GM19324 (cell line): Measurements from ENCODE around the gene ATOSA.
A peak's percentile ranks its signal among the peaks of the same experiment; 100 is the strongest.

Experiments used
- ATAC-seq: cut with Tn5 transposase; IDR thresholded peaks from one replicate; pipeline ENCODE4 v1.9.1; 2021; ENCODE audit warnings: mild to moderate bottlenecking, moderate library complexity; ENCODE audit not compliant: unreplicated experiment, low FRiP score

The ATOSA gene, protein sequence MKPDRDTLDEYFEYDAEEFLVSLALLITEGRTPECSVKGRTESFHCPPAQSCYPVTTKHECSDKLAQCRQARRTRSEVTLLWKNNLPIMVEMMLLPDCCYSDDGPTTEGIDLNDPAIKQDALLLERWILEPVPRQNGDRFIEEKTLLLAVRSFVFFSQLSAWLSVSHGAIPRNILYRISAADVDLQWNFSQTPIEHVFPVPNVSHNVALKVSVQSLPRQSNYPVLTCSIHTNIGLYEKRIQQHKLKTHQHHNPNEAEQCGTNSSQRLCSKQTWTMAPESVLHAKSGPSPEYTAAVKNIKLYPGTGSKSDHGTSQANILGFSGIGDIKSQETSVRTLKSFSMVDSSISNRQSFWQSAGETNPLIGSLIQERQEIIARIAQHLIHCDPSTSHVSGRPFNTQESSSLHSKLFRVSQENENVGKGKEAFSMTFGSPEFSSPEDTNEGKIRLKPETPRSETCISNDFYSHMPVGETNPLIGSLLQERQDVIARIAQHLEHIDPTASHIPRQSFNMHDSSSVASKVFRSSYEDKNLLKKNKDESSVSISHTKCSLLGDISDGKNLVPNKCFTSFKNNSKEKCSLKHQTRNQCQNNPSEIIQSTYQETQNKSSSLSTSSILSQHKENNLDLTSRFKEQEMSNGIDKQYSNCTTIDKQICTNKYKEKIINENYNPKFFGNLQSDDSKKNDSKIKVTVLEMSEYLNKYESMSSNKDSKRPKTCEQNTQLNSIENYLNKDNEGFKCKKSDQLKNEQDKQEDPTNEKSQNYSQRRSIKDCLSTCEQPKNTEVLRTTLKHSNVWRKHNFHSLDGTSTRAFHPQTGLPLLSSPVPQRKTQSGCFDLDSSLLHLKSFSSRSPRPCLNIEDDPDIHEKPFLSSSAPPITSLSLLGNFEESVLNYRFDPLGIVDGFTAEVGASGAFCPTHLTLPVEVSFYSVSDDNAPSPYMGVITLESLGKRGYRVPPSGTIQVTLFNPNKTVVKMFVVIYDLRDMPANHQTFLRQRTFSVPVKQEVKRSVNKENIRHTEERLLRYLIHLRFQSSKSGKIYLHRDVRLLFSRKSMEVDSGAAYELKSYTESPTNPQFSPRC

DNA sequence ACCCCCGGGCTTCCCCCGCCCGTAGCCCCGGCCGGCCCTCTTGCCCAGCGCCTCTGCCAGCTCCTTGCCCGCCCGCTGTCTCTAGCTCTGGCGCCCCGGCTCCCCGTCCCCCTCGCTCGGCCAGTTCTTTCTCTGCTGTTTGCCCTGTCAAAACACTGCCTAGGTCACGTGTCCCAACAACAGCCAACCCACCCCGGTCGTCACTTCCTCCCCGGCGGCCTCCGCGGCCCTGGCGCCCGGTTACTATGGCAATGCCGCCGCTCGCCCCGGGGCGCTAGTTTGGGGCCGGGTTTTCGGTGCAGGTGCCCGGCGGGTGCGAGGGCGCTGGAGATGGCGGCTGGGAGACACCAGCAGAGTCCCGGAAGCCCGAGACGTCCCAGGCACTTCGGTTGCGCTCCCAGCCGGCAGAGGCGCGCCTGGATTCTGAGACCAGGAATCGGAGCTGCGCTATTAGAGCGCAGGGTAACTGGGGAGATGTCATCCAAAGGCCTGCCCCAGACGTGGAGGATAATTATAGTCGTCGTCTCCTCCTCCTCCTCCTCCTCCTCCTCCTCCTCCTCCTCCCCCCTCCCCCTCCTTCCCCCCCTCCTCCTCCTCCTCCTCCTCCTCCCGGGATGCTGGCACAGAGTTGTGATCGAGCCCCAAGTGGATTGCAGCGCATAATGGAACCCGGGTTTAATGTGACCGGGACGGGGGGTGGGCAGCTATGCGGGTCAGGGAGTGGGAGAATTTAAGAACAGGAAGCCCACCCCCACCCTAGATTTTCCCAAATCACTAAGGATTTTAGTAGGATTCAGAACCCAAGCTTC lies at the start of gene ATOSA:
ATOSA (minus strand) TSS at position 157 of the 809 bp plus-strand sequence. CDS start 1,367 bp downstream, outside the sequence.
- peak; percentile 72 for ATAC-seq

DNA sequence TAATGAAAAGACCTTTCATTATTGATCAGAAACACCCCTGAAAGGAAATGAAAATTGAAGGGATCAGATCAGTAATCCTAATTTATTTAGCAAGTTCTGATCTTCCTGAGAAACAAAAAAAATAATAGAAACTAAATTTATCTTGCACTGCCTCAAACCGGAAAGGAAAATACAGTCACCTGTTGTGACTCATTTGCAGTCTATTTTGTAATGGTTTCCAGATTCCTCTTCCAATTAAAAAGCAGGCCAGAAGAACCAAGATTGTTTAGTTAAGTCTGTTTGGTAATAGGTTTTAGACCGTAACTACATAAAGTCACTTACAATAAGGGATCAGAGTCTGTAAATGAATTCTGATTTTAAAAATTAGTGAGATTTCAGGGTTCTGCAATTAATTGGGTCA lies 49.7 kb upstream of the ATOSA start:
- ATAC-seq, result no peak

DNA sequence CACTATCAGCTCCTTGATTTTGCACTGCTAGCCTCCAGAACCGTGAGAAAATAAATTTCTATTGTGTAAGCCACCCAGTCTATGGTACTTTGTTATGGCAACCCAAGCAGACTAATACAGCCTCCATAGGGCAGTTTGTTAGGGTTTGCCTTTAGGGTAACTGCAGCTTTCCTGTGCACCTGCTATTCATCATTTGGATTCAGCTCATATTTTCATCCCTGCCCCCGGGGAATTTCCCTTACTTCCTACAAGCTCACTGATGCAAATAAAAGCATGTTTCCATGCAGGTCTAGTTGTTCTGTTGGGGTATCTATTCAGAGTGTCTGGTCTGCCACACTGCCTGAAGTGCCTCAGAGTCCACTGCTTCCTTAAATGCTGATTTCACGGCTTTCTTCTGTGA lies 48.6 kb upstream of the ATOSA start:
- no peak for ATAC-seq

DNA sequence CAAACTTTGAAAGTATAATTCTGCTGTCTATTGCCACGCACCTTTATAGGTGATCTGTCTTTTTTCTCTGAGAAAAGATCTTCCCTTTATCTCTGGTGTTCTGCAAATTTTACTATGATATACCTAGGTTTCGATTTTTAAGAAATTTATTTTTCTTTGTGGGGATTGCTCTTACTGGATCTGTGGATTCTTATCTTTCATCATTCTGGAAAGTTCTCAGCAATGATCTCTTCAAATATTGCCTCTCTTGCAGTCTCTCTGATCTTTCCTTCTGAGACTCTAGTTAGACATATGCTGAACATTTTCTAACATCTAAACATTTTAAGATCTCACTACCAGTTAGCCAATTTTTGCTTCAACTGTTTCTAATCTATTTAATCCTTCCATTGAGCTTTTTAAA lies 47.0 kb upstream of the ATOSA start:
- ATAC-seq, result no peak

DNA sequence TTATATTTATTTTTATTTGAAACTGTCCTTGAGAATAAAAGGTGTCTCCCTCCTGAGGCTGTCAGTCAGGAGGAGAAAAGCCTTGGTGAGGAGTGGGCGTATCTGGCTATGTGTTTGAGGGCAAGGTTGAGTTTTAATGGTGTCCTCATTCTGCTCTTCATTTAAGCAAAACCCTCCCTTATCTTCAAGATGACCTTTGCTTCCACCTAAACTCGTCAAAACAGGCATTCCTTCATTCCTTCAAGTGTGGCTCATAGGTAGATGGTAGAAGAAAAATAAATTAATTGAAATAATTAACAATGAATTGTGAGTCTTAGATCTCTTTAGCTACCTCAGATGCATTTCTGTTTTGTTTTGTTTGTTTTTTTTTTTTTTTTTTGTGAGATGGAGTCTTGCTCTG lies 39.4 kb upstream of the ATOSA start:
- no peak for ATAC-seq

DNA sequence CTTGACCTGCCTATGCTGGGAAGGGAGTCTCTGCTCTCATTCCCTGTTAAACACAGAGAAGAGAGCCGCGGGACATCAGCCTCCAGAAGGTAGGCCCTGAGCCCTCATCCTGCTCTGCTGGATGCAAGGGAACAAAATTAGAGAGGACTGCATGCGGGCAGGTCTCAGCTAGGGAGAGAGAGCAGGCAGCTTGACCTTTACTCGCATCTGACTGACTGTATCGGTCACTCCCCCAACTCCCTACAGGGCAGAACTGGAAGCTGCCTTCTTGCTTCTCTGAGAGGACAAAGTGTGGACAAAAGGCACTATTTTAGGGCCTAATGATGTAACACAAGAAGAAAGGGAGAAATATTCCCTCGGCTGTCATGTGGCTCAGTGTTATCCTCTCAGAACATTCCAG lies 38.7 kb upstream of the ATOSA start:
- ATAC-seq, result no peak

DNA sequence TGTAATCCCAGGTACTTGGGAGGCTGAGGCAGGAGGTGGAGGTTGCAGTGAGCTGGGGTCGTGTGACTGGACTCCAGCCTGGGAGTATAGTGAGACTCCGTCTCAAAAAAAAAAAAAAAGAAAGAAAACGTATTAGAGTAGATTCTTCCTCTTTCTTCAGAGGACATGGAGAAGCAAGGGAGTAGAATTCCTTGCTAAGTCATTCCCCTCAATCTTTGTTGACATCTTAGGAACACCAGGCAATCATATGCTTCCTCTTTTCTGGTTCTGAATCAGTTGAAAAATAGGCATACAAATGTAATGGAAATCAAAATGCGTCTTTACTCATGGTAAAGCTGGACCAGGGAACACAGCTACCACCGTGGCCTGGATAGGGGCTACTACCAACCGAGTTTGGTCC lies 38.3 kb upstream of the ATOSA start:
- no peak for ATAC-seq

DNA sequence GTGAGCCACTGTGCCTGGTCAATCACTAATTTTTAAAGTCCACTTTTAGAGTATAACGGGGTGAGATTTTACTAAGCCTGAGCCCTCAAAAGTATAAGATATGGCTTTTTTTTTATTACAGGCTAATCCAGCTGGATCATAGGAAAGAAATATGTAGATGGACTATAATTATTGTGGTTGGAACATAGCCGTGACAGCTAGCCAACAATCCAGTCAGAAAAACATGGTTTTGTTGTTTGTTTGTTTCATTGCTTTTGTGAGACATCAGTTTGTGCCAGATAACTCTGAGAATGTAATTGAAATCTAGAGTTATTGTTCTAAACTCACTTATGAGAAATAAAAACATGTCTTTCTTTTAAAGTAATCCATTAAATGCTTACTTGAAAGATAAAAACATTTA lies 37.3 kb upstream of the ATOSA start:
- no peak for ATAC-seq

DNA sequence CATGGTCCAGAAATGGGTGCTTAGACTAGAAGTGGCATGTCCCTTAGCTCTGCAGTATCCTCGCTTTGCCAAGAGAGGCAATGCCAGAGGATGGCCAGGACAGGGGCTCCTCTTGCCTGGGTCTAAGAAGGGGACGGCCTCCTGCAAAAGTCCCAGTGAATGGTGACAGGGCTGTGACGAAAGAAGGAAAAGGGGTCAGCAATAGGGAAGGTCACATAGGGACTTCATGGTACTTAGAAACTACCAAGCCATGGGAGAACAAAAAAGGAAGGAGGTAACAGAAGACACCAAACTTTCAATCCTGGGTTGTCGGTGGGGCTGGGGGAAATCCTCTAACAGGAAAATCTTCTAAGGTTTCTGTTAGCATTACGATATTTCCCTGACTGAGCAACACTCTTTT lies 36.2 kb upstream of the ATOSA start:
- ATAC-seq, result no peak

DNA sequence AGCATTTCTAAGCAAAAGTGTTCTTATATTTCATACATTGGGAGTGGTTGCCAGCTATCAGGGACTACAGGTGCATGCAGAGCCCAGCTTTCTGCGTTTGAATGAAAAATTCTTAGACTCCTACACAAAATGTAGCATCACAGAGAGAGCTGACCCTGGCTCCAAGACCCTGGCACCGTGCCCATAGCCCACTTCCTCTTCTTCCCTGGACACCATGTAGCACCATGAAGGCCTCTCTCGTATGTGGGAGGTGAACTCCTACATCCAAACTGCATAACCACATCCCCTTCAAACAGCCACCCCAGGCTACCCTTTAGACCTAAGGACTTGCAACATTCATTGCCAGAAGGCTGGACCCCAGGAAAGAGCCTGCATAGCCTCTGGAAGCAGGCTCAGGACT lies 35.8 kb upstream of the ATOSA start:
- no peak for ATAC-seq

DNA sequence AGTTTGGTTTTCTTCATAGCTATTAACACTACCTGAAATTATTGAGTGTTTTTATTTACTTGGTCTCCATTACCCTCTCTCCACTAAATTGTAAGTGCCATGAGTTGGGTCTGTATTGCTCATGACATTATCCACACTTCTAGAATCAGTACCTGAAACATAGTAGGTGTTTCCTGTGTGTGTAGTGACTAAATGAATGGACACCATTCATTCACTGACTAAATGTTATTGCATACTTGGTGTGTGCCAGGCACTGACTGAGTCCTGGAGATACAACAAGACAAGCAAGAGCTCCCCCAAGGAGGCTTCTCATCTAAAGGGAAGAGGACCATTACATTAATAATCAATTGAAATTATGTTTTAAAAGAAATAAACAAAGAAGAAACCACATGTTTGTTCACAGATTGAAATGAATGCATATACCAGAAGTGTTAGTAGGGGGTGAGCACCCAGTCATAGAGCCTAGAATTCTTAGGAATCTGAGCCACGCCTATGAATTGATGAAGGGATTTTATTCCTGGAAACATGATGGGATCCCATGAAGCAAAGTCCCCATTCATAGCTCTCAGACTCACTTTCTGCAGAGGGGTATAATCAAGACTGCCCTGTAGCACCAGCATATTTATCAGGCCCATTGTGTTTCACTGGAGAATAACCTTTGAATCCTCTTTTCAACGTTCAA lies 31.7 kb upstream of the ATOSA start:
- no peak for ATAC-seq

DNA sequence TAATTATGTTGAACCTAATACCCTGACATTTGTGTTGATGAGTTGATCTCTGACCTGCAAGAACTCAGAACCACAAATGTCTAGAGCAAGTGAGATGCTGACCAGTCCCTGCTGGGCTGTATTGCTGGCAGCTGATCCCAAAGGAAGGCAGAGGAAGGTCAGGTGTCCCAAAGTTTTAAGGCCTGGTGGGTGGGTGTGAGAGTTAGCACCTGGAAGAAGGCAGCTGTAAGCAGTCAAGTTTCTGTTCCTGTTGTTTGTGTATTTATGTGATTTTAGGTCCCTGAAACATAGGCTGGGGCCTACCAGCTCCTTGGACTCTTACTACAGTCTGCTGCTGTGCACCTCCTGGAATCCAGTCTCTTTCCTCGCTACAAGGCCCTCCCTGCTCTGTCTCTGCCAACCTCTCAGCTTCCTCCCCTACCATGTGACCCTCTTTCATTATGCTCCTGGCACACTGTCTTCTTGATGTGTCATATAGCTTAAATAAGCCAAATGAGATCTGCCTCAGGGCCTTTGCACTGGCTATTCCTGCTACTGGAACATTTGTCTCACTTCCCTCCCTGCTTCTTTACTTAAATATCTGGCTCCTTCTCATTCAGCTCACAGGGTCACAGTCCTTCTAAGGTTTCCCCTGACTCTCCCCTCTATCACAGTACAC lies 31.0 kb upstream of the ATOSA start:
- peak; percentile 38 for ATAC-seq

DNA sequence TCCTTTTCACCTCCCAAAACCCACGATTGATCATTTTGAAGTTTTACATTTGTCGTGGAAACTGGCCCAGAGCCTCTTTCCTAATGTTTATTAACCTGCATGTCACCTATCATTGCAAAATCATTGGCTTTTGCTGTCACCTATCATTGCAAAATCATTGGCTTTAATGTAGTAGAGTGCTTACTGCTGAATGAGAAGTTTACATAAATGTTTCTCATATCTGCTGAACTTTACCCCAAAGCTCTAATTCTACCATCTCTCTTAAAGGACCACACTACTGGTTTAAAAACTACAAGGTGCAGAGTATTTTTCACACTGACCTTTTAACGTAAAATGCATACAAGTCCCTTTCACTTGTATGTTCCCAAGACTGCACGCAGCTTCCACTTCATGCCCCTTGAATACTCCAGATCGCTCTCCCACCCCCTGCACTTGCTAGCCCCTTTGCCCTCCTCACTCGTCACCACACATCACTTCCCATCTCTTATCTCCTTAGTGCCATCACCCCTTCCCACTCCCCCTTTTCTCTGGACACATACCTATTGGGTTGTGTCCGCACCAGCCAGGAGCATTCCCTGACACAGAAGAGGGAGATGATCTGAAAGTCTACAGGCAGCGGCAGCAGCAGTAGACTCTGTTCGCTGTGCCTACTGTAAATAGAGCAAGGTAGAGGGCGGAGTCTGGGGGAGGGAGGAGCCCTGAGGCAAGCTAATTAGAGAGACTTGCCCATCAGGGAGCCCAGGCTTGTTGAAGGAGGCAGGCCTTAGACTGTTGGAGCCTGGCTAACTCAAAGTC lies 30.2 kb upstream of the ATOSA start:
- ATAC-seq, result peak; percentile 90

DNA sequence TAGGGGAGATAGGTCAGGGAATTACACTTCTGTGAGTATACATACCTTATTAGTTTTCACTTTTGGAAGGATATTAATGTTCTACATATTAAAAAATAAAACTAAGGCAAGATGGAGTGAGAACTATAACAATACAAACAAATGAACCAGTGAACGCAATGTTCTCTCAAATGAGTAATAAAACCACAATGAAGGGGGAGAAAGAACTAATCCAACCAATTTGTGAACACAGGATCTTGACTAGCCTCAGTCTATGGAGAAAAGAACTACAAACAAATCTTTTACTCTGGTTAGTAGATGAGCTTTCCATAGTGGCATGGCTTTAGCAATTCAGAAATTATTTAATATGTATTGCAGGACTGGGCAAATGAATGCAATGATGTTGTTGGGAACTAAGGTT lies 26.9 kb upstream of the ATOSA start:
- ATAC-seq, result no peak

DNA sequence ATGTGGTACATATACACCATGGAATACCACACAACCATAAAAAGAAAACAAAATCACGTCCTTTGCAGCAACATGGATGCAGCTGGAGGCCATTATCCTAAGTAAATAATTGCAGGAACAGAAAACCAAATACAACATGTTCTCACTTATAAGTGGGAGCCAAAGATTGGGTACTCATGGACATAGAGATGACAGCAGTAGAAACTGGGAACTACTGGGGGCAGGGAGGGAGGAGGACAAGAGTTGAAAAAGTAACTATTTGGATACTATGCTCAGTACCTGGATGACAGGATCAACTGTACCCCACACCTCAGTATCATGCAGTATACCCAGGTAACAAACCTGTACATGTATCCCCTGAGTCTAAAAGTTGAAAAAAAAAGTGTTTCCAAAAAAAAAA lies 23.2 kb upstream of the ATOSA start:
- ATAC-seq, result no peak

DNA sequence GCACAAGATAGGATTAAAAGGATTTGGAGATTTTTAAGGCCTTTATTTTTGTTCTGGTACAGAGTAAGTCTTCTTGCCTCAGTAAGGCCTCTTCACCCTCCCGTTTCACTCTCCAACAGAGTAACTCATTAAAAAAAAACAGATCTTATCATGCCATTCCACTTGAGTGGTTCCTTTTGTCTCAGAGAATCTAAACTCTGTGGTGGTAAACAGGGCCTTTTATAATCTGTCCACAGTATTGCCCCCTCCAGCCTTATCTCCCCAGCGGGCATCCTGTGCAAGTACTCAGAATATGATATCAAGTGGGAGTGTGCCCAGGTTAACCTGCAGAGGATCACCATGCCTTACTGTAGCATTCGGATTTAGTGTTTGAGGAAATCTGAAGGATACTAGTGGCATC lies 20.3 kb upstream of the ATOSA start:
- no peak for ATAC-seq

DNA sequence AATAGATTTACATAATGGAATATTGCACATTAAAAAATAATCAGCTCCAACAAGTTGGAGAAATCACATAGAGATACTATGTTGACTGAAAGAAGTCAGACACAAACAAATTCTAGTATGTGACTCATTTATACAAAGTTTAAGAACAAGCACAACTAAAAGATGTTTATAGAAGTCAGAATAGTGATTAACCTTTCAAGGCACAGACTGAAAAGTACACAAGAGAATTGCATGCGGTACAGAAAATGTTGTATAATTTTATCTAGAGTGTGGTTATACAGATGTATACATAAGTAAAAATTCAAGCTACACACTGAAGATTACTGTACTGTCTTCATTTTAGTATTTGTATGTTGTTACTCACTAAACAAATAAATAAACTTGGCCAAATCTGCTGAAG lies 19.3 kb upstream of the ATOSA start:
- ATAC-seq, result no peak

DNA sequence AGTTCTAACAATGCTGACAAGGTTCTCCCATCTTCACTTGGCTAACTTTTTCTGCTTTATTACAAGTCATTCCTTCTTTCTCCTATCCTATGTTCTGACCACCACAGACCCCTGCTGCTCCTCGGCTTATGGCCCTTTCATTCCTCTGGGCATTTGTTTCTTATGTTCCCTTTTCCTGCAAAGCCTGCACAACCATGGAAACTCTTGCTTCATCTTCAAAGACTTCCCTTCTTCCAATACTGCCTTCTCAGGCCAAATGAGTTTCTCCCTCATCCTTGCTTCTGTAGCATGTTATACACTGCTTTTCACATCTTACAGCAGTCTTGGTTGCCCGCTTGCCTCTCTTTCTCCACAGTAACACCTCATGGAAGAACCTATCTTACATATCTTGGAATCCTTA lies 17.9 kb upstream of the ATOSA start:
- ATAC-seq, result no peak

DNA sequence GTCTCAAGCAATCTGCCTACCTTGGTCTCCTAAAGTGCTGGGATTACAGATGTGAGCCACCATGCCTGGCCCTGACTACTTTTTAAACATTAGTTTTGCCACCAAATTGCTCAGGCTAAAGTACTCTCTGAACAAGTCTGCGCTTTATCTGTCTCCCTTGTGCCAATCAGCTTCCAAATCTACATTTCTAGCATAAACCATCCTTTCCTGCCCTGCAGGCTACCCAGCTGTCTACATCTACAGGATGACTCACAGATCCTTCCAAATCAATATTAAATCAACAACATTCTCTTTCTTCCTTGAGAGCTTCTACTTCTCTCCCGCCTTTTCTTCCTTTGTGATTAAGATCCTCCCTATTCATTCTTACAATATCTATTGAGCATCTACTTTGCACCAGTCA lies 16.0 kb upstream of the ATOSA start:
- ATAC-seq, result no peak
